ENCODE measurements around the gene UBN2.
"Not testable (repeated sequence)": the region's sequence is repeated elsewhere in the genome, so short reads cannot be mapped to it uniquely, and the experiment has no call there.

The UBN2 gene

DNA sequence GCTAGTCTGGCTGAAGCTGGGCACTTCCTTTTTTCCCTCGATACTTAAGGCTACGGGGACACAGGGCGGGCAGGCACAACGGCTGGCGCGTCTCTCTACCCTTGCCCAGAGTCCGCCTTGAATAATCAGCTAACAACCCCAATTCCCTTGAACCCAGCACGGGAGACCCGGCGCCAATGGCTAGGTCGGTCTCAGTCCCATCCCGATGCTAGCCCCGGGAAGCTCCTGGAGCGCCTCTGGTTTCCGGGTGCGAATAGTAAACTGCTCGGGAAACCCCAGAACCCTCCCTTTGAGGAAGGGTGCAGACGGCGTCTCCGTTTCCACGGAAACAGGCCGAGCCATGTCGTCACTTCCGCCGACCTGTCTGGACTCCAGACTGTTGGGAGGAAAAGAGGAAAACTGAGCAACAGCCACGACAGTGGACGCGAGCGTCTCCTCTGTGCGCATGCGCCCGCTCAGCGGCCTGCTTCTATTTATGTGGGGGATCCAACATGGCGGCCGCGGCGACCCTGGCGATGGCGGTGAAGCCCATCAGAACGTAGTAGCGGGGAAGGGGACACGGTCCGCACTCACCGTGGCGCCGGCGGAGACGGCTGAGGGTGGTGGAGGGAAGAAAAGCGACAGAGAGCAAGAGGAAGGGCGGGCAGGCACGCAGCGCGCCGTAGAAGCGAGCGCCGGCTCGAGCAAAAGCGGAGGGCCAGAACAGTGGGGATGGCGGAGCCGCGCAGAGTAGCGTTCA is at the start of gene UBN2:
Gene UBN2, plus strand, starts transcription at position 464 of the 739 bp plus-strand sequence. Its CDS starts 248 bp downstream, at position 712.
- peak; percentile 96 for DNase-seq (ENCODE audit: low read depth)

DNA sequence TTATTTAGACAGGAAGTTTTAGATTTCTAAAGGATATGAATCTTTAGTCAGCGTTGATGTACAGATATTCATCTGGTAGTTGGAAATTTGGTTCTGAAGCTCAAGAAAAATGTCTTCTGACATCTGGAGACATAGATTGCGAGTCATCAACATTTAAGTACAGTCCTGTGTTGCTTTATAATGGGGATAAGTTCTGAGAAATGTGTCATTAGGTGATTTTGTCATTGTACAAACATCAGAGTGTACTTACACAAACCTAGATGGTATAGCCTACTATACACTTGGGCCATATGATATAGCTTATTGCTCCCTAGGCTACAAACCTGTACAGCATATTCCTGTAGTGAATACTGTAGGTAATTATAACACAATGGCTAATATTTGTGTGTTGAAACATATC is 49.6 kb upstream of the UBN2 start:
- DNase-seq (ENCODE audit: low read depth) = no peak

DNA sequence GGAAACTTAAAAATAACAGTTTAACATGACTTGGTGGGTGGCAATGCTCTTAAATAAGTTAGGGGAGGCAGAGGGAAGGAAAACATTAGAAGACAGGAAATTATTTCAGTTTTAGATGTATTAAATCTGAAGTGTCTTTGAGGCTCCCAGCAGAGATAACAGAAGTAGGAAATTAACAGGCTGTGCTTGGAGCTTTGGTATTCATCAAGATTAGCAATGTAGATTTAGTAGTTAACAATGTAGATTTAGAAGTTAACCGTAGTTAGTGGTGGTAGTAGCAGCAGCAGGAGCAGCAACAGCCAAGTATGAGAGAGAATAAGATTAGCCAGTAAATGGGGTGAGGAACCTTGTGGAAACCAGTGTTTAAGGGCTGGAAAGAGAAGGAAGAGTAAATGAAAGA is 48.7 kb upstream of the UBN2 start:
- DNase-seq (ENCODE audit: low read depth) = no peak

DNA sequence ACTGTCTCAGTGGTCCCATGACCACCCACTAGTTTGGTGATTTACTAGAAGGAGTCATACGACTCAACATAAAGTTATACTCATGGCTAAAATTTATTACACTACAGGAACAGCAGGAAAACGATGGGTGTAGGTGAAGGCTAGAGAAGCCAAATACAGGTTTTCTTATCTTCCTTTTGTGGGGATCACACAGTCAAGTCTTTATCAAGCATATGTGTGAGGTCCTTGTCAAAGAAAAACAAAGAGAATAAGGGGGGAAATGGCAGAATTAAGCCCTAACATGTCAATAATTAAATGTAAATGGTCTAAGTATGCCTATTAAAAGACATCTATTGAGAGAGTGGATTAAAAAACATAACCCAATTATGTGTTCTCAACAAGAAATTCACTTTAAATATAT is 47.8 kb upstream of the UBN2 start:
- no peak for DNase-seq (ENCODE audit: low read depth)

DNA sequence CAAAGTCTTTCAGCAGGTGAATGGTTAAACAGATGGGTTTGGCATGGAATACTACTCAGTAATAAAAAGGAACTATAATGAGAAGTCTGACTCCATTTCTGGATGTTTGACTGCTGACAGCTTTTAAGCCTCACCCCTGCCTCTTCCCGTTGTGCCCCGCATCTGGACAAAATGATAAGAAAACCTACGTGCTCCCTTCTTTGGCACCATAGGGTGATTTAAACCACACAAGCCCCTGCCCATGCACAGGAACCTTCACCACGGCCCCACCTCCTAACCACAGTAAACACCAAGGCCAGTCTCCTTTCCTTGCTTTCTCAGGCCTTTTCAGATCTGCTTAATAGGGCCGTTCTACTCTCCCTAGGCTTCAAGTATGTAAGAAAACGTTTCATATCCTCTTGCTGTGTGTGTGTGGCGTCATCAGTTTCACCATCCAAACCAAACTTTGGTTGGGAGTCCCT is 47.1 kb upstream of the UBN2 start:
- no peak for DNase-seq (ENCODE audit: low read depth)

DNA sequence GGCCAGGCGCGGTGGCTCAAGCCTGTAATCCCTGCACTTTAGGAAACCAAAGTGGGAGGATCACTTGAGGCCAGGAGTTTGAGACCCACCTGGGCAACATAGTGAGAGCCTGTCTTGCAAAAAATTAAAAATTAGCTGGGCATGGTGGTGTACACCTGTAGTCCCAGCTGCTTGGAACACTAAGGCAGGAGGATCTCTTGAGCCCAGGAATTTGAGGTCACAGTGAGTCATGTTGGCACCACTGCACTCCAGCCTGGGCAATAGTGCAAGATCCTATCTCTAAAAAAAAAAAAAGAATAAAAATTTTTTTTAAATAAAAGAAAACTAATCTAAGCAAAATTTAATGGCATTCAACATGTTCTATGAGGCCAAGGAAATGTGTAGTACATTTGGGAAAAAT is 44.9 kb upstream of the UBN2 start:
- no peak for DNase-seq (ENCODE audit: low read depth)

DNA sequence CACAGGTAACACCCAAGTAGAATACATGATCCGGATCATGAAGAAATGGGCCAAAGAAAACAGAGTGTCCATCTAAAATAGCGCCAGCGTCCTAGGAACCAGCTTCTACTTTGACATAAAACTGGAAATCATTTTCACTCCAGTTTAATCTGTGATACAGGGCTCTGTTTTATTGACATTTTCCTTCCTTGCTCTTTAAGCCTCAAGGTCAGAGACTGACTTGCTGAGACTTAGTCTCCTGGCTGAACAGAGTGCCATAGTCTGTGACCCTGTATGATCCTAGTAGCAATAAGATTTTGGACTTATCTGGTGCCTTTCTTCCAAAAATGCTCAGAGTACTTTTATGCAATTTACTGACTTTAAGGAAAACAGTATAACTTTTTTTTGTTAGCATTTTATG is 41.7 kb upstream of the UBN2 start:
- DNase-seq (ENCODE audit: low read depth) = no peak

DNA sequence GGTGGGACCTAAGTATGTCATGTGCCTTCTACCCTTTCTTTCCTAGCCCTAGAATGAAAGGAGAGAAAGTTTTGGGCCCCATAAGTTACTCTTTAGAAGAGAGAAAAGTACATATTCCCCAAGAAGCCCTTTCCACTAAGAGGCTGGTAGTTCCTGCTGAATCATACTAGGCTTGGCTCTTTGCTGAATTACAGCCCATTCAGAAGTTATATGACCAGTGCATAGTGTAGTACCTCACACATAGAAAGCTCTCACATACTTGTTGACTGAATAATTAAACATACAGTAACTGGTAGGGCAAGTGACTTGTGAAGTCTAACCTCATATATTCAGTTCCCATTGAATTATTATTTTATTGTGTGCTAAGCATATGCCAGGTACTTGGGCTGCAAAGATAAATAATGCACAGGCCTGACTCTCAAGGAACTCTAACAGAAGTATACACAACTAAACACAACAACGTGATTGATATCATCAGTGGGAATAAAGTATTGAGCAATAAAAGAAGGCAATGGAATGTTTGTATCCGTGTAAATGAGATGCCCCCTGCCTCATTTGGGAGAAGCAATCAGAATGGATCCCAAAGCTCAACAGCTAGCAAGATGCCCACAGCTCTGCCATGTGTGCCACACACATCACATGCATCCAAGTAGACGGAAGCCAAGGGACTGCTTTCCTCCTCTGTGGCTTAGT is 38.9 kb upstream of the UBN2 start:
- DNase-seq (ENCODE audit: low read depth) = no peak

DNA sequence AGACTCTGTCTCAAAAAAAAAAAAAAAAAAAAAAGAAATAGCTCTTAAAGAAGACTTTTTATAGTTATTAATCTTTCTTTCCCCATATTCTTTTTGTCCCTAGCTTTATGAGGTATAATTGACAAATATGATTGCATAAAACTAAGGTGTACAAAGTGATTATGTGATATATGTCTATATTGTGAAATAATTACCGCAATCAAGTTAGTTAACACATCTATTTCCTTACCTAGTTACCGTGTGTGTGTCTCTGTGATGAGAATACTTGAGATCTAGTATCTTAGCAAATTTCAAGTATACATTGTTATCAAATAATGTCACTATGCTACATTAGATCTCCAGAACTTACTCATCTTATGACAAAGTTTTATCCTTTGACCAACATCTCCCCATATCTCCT is 30.7 kb upstream of the UBN2 start:
- no peak for DNase-seq (ENCODE audit: low read depth)

DNA sequence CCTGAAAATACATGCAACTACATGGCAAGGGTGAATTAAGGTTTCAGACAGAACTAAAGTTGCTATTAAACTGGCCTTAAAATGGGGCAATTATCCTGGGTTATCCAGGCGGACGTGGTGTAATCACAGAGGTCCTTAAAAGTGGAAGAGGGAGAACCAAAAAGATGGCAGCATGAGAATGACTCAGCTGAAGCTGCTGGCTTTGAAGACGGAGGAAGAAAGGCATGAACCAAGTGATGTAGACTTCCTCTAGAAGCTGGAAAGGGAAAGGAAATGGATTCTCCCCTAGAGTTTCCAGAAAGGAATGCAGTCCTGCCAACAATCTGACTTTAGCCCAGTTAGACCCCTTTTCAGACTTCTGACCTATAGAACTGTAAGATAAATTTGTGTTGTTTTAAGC is 27.0 kb upstream of the UBN2 start:
- no peak for DNase-seq (ENCODE audit: low read depth)

DNA sequence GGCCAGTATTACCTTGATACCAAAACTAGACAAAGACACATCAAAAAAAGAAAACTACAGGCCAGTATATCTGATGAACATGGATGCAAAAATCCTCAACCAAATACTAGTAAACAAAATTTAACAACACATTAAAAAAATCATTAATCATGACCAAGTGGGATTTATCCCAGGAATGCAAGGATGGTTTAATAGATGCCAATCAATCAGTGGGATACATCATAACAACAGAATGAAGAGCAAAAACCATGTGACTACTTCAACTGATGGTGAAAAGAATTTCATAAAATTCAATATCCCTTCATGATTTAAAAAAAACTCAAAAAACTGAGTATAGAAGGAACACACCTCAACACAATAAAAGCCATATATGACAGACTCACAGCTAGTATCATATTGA is 25.2 kb upstream of the UBN2 start:
- DNase-seq (ENCODE audit: low read depth) = no peak

DNA sequence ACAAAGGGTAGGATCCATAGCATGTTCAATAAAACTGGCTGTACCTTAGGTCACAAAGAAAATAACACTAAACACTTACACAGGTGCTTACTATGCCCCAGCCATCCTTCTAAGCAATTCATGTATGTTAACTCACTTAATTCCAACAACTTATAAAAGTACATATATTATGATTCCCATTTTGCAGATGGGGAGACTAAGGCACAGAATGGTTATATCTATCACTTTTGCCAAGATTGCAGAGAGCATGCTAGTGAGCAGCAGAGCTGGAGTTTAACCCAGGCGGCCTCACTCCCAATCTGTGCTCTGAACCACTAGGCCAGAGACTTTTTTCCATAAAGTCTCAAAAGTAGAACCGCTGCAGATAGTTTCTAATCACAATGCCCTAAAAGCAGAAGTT is 18.9 kb upstream of the UBN2 start:
- no peak for DNase-seq (ENCODE audit: low read depth)

DNA sequence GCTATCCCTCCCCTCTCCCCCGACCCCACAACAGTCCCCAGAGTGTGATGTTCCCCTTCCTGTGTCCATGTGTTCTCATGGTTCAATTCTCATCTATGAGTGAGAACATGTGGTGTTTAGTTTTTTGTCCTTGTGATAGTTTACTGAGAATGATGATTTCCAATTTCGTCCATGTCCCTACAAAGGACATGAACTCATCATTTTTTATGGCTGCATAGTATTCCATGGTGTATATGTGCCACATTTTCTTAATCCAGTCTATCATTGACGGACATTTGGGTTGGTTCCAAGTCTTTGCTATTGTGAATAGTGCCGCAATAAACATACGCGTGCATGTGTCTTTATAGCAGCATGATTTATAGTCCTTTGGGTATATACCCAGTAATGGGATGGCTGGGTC is 17.5 kb upstream of the UBN2 start:
- DNase-seq (ENCODE audit: low read depth) = not testable (repeated sequence)

DNA sequence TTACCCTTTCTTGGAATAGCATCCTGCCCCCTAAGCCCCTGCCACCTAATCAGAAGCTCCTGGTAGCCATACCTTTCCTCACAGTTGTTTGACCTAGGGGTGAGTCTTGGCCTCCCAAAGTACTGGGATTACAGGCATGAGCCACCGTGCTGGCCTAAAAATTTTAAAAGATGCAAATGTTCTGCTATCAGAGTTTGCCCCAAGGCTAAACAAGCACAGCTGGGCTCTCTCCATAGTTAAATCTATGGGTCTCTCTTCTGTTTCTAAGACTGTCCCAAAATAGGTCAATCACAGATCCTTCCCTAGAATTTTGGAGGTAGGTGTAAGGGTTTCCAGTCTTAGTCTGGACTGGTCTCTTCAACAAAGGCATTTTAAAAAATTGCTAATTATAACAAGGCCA is 12.9 kb upstream of the UBN2 start:
- no peak for DNase-seq (ENCODE audit: low read depth)

DNA sequence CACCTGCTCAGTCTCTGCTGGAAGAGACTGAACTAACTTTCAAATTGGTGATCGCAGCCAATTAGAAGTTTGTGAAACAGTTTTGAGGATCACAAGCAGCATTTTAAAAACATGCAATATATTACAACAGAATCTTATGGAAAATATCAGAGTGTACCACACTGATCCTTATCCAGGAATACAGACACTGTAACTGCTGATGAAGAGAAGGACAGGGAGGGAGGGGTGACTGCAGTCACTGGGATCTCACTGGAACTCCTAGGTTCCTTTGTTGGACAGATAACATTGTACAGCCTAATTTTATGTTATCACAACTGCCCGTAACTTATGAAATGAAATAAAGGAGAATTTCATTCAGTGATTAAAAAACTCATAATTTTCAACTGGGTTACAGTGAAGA is 6.8 kb upstream of the UBN2 start:
- DNase-seq (ENCODE audit: low read depth) = no peak

DNA sequence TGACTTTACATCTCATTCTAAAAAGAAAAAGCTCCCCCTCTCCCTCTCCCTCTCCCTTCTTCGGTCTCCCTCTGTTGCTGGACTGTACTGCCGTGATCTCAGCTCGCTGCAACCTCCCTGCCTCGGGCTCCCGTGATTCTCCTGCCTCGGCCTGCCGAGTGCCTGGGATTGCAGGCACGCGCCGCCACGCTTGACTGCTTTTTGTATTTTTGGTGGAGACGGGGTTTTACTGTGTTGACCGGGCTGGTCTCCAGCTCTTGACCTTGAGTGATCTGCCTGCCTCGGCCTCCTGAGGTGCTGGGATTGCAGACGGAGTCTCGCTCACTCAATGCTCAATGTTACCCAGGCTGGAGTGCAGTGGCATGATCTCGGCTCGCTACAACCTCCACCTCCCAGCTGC is 6.2 kb upstream of the UBN2 start:
- DNase-seq (ENCODE audit: low read depth) = not testable (repeated sequence)

DNA sequence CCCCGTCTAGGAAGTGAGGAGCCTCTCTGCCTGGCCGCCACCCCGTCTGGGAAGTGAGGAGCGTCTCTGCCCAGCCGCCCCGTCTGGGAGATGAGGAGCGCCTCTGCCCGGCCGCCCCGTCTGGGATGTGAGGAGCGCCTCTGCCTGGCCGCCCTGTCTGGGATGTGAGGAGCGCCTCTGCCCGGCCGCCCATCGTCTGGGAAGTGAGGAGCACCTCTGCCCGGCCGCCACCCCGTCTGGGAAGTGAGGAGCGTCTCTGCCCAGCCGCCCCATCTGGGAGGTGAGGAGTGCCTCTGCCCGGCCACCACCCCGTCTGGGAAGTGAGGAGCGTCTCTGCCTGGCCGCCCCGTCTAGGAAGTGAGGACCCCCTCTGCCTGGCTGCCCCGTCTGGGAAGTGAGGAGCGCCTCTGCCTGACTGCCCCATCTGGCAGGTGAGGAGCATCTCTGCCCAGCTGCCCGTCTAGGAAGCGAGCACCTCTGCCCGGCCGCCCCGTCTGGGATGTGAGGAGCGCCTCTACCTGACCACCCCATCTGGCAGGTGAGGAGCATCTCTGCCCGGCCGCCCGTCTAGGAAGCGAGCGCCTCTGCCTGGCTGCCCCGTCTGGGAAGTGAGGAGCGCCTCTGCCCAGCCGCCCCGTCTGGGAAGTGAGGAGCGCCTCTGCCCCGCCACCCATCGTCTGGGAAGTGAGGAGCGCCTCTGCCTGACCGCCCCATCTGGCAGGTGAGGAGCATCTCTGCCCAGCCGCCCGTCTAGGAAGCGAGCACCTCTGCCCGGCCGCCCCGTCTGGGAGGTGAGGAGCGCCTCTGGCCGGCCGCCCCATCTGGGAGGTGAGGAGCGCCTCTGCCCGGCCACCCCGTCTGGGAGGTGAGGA is 5.5 kb upstream of the UBN2 start:
- DNase-seq (ENCODE audit: low read depth) = not testable (repeated sequence)

DNA sequence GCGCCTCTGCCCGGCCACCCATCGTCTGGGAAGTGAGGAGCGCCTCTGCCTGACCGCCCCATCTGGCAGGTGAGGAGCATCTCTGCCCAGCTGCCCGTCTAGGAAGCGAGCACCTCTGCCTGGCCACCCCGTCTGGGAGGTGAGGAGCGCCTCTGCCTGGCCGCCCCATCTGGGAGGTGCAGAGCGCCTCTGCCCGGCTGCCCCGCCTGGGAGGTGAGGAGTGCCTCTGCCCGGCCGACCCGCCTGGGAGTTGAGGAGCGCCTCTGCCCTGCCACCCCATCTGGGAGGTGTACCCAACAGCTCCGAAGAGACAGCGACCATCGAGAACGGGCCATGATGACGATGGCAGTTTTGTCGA is 4.9 kb upstream of the UBN2 start:
- DNase-seq (ENCODE audit: low read depth) = not testable (repeated sequence)

DNA sequence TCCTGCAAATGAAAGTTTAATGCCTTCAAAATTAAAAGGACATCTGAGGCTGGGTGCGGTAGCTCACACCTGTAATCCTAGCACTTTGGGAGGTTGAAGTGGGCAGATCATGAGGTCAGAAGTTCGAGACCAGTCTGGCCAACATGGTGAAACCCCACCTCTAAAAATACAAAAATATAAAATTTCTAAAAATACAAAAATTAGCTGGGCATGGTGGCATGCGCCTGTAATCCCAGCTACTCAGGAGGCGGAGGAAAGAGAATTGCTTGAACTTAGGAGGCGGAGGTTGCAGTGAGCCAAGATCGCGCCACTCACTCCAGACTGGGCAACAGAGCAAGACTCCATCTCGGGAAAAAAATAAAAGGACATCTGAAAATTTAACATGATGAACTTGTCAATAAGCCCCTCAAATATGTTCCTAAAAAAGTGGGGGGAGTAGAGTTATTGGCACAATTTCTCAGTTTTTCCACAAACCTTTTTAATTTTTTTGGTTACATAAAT is 4.0 kb upstream of the UBN2 start:
- DNase-seq (ENCODE audit: low read depth) = not testable (repeated sequence)

DNA sequence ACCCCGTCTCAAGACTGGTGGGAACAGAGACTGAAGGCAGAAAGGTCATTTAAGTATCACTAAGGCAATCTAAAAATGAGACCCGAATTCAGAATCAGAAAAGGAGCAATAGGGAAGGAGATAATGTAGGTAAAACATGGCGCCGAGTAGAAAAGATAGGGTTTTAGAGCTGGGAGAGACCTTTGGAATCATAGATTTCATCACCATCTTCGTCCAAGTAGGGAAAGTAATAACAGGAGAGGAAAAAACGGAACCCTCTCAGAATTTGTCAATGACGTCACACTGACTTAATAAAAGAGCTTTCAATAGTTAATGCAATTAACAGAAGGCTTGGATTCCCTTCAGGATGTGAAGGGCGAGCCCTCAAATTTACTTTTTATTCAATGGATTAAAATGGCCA is 1.0 kb upstream of the UBN2 start:
- no peak for DNase-seq (ENCODE audit: low read depth)

DNA sequence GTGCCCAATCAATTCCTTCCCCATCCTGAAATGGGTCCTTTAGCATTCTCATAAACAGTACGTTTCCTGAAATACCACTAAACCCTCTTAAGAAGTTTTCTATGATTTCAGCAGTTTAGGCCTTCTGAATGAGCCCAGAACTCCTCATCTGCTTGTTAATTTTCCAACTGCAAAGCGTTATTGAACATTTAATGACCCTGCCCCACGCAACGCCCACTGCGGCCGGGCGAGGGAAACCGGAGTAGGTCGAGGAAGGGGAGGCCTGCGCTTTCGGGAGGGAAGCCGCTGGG is 608 bp upstream of the UBN2 start:
- no peak for DNase-seq (ENCODE audit: low read depth)

DNA sequence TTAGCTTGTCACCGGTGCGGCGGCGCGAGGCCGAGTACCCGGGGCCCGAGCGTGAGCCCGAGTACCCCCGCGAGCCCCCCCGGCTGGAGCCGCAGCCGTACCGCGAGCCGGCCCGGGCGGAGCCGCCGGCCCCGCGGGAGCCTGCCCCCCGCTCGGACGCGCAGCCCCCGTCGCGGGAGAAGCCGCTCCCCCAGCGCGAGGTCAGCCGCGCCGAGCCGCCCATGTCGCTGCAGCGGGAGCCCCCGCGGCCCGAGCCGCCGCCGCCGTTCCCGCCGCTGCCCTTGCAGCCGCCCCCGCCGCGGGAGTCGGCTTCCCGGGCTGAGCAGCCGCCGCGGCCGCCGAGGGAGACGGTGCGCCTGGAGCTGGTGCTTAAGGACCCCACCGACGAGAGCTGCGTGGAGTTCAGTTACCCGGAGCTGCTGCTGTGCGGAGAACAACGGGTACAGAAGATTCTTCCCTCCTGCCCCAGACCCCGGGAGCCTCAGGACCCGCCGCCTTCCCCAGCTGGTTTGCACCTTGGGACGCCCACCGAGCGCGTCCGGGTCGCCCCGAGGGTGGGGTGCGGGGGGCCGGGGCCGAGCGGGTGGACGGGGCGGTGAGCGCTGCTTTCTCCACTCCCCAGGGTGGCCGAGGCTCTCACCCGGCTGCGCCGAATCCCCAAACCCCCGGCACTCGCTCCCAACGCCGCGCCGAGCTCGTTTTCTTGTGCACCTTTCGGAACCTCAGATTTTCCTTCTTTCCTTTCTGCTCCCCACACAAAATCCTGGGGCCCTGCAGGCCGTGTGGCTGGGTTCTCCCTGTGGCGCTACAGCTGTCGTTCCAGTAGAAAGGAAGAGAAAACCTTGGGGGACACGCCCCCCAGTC is 708 bp downstream of the UBN2 start:
- DNase-seq (ENCODE audit: low read depth) = no peak

All from stromal cell of bone marrow (primary cell).